Inflammatory macrophage treated with lipopolysaccharide for 4 hours (primary cell): ENCODE data around the gene SNX1.

Experiments
- DNase-seq: peaks from one replicate; pipeline ENCODE4 v3.0.0-alpha.2; 2020

Gene SNX1

GRCh38 chr15:64180235-64180824 lies 84.5 kb downstream of the SNX1 start:
- no peak for DNase-seq

- DNase-seq, result peak; percentile 68
Measured at GRCh38 chr15:64182859-64183370, 87.1 kb downstream of the SNX1 start.

GRCh38 chr15:64185146-64185911 lies 89.5 kb downstream of the SNX1 start:
- DNase-seq, result no peak

GRCh38 chr15:64187396-64188191 lies 91.8 kb downstream of the SNX1 start:
- no peak for DNase-seq
